Heart left ventricle (tissue), 13 donors: ENCODE measurements around the gene SCP2.

ENCODE experiments used
- CTCF ChIP-seq, 12 donors: fragments of 200-600 bp; sonication (generic) in 4 of 12; IDR thresholded peaks; one replicate each; pipeline versions ENCODE4 v1.5.0 to v1.8.0; 2018 to 2022; ENCODE audit warnings: antibody characterized with exemption in 12 of 12, mild to moderate bottlenecking in 5 of 12
- POLR2A ChIP-seq, 2 donors: fragments of 450-650 bp; IDR thresholded peaks; one replicate each; pipeline ENCODE4 v1.6.1; 2017; ENCODE audit warnings: antibody characterized with exemption in 2 of 2, mild to moderate bottlenecking in 2 of 2, moderate library complexity in 2 of 2
- donor health status: ischemic (EF 13 %, LVEDD 7.1; RV severe dilation, severe dysfunction).
- donor health status: DM: no; HTN: yes; CAD: no.
- donor health status: DM: no; HTN: no; CAD: no.
- donor health status: ischemic (EF 25% LVEDD 6.9; RV normal size, moderate dysfunction).
- donor health status: ischemic (EF 25% LVEDD 5.7; RV mildly dilated, moderate dysfunction).
- donor health status: ischemic (EF 35%, LVEDD 5.7; RV mildly dilated, moderate dysfunction).
- donor health status: nonischemic (EF 11% LVEDD 7.7; RV severe dilation, severe dysfunction).
- donor health status: DM: yes; HTN: yes; CAD: no.
- donor health status: PGD.
- donor health status: ischemic (EF 29% LVEDD 5.4; RV normal size, mild dysfunction).
- donor health status: nonischemic (EF 23%, LVEDD 6.1; RV moderate dilation, normal function).

DNA sequence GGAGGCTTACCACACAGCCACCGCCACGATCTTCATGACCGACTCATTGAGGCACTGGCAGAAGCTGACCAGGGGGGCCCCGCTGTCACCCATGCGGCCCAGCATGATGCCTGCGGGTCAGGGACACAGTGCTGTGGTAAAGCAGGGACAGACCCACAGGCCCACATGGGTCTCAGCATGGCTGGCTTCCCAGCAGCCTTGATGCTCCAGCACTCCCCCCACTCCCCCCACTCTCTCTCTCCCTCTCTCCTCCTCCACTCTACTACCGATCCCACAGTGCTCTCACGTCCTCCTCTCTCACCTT is 166.3 kb downstream of the SCP2 start:
- no peak for TF ChIP-seq CTCF (IDR thresholded peaks at IDR 0.05)
- no peak for TF ChIP-seq POLR2A (IDR thresholded peaks at IDR 0.05)
